ENCODE data around the gene GNA15. TPM values are rescaled to one million over a fixed set of nuclear protein-coding genes. Genes with fewer than 3 reads are reported as not detected.

The GNA15 gene
- total and polyA plus RNA-seq, 2 of the 8 experiments (the other 6 are each of a cell fraction or from before 2014, with no cell fraction given), result 0.26 to 0.45 TPM

- Histone ChIP-seq H4K5ac (ENCODE audit: insufficient read length, low read depth, low read length) (no peak overlapping the region), H3K27me3 (replicated peaks in 1 of 4; ENCODE audit: control insufficient read depth in 3 of 4, extremely low read depth in 1 of 4, insufficient read depth in 3 of 4, low read length in 3 of 4) (no peaks in the 10 kb centered on the region), H3K23me2 (ENCODE audit: low read depth, low read length) (no peaks in the 10 kb centered on the region), H3K14ac (ENCODE audit: insufficient read length) (no peak overlapping the region), H2BK15ac (ENCODE audit: low read length) (no peak overlapping the region), H3K4me3 (ENCODE audit: extremely low read depth in 1 of 4, insufficient read depth in 2 of 4, low read depth in 3 of 4, low read length in 4 of 4) (no peak overlapping the region), H4K8ac (ENCODE audit: extremely low read depth, insufficient read depth, low read length) (no peak overlapping the region), H2BK5ac (ENCODE audit: low read depth, low read length) (no peak overlapping the region), H3K79me2 (ENCODE audit: control insufficient read depth in 1 of 2, insufficient read depth in 2 of 2, low read length in 2 of 2) (no peaks in the 10 kb centered on the region), H3K9ac (replicated peaks in 1 of 4; ENCODE audit: extremely low read depth in 1 of 4, low read depth in 3 of 4, low read length in 3 of 4) (no peak overlapping the region), H3K18ac (ENCODE audit: extremely low read depth, low read length) (no peak overlapping the region), H2BK120ac (replicated peaks; ENCODE audit: low read depth, low read length) (no peak overlapping the region), H2AFZ (ENCODE audit: low read length) (no peak overlapping the region), H2AK5ac (ENCODE audit: low read depth, low read length) (no peak overlapping the region), H3K4me1 (replicated peaks in 1 of 4; ENCODE audit: control insufficient read depth in 3 of 4, insufficient read depth in 4 of 4, low read length in 3 of 4) (peaks cover 0 to 4% (median 0%) of the 10 kb centered on the region in 4 experiments; a peak in 1 of 7 replicates), H2BK12ac (ENCODE audit: low read depth, low read length) (no peak overlapping the region), H3K4ac (replicated peaks; ENCODE audit: insufficient read length, low read depth, low read length) (no peak overlapping the region), H3K27ac (ENCODE audit: low read depth, low read length) (no peak overlapping the region), H3K56ac (replicated peaks; ENCODE audit: insufficient read length, low read depth, low read length) (no peak overlapping the region), H3K23ac (ENCODE audit: insufficient read length) (no peak overlapping the region), H3K36me3 (ENCODE audit: control insufficient read depth in 2 of 4, insufficient read depth in 4 of 4, low read length in 3 of 4) (no peaks in the 10 kb centered on the region), H2BK20ac (ENCODE audit: low read length) (no peak overlapping the region), H3K79me1 (ENCODE audit: low read depth, low read length) (no peaks in the 10 kb centered on the region), H3K4me2 (ENCODE audit: insufficient read depth in 1 of 2, low read depth in 2 of 2, low read length in 2 of 2) (no peak overlapping the region), H3K9me3 (ENCODE audit: insufficient read depth in 2 of 2, low read depth in 1 of 2, low read length in 1 of 2) (no peaks in the 10 kb centered on the region), H4K20me1 (replicated peaks in 1 of 2; ENCODE audit: control insufficient read depth in 1 of 2, insufficient read depth in 2 of 2, low read length in 2 of 2) (no peaks in the 10 kb centered on the region), H4K91ac (replicated peaks; ENCODE audit: insufficient read length, low read length) (no peak overlapping the region)
- CTCF ChIA-PET (ENCODE audit: partially characterized antibody), result interaction anchor here (0.6 to 12.0 kb wide), 4 partner anchors 8 to 31 kb away, joined by 3 to 166 read pairs (median 4); no protein-coding TSS in a partner anchor
- FAIRE-seq (no peak), DNase-seq (ENCODE audit: low read depth in 1 of 2, low spot score in 2 of 2) (no peak)
- WGBS, 2 experiments (ENCODE audit: extremely low coverage in 1 of 2, insufficient coverage in 1 of 2, insufficient read length in 1 of 2, insufficient replicate concordance in 2 of 2, low coverage in 1 of 2, low lambda C conversion rate in 2 of 2, missing lambda C conversion rate in 1 of 2), result 93% methylated on average over 10 of the region's 16 CpGs; no CpG with 5 or more reads in 1 of the 2 experiments
- POLR2A ChIA-PET (ENCODE audit: partially characterized antibody), result no interaction called here
- no peak for TF ChIP-seq ATF2 (IDR thresholded peaks at IDR 0.05; ENCODE audit: low read length)
- no peak for TF ChIP-seq CHD1 (IDR thresholded peaks at IDR 0.05; ENCODE audit: low read depth, low read length)
- TF ChIP-seq SP4 (IDR thresholded peaks at IDR 0.05; ENCODE audit: low read length), result no peak
Measured at GRCh38 chr19:3136684-3137055, 837 bp downstream of the GNA15 start.
